Activated B cell treated with CpG ODN at 0.5 μM for 24 hours (primary cell): ENCODE measurements around the gene LPP. TPM values are rescaled to one million over a fixed set of nuclear protein-coding genes. Genes with fewer than 3 reads are reported as not detected.
A peak's percentile ranks its signal among the peaks of the same experiment; 100 is the strongest.

ENCODE experiments used
- ATAC-seq: fragments of 200-7000 bp; cut with Tn5 transposase; one replicate; pipeline ENCODE4 v1.10.0; 2021; ENCODE audit warnings: low read depth, mild to moderate bottlenecking, moderate library complexity
- CTCF ChIA-PET: fragments of 350-600 bp; sonication (Branson Sonifier 250); formaldehyde crosslinking; loops from one replicate; lab custom pipeline; 2021; ENCODE audit warnings: antibody characterized with exemption; lab: Charles Lee
- POLR2A ChIA-PET: fragments of 350-600 bp; sonication (Branson Sonifier 250); formaldehyde crosslinking; loops from one replicate; lab custom pipeline; 2021; ENCODE audit warnings: antibody characterized with exemption; lab: Charles Lee
- DNase-seq: peaks from one replicate; pipeline ENCODE4 v3.0.0; 2022
- H3K27ac Mint-ChIP-seq: one replicate; pipeline ENCODE4 v1.8.0; 2020; ENCODE audit warnings: mixed read lengths
- H3K27me3 Mint-ChIP-seq: one replicate; pipeline ENCODE4 v1.8.0; 2021; ENCODE audit warnings: mixed read lengths
- H3K36me3 Mint-ChIP-seq: one replicate; pipeline ENCODE4 v1.8.0; 2021; ENCODE audit warnings: low read depth, mixed read lengths
- H3K4me1 Mint-ChIP-seq: one replicate; pipeline ENCODE4 v1.8.0; 2021; ENCODE audit warnings: mixed read lengths
- H3K4me3 Mint-ChIP-seq: one replicate; pipeline ENCODE4 v1.8.0; 2020; ENCODE audit warnings: mild to moderate bottlenecking, mixed read lengths
- H3K9me3 Mint-ChIP-seq: one replicate; pipeline ENCODE4 v1.8.0; 2020; ENCODE audit warnings: mixed read lengths
- intact Hi-C: fragments of 100-400 bp; cut with micrococcal nuclease; formaldehyde crosslinking; loops from one replicate; pipeline ENCODE4 v1.15.1; 2024
- total RNA-seq: library from RNA; stranded (reverse); gene quantifications from 2 replicates; pipeline ENCODE4 v1.2.3, GENCODE V29; 2022
- TF ChIP-seq, protein P1 (sequence below): fragments of 200-600 bp; IDR thresholded peaks from one replicate; pipeline ENCODE4 v1.8.0; 2022; ENCODE audit warnings: antibody characterized with exemption, mild to moderate bottlenecking

LPP gene
- total RNA-seq, 1 donor from 2014 or later, result 60.1 TPM

GRCh38 chr3:188435266-188435665, 281.3 kb downstream of the LPP start:
- DNase-seq (no peak), ATAC-seq (no peak)
- ChIA-PET CTCF (interaction anchor here (1.2 kb wide), 1 partner anchor 695 kb away, joined by 3 read pairs; no protein-coding TSS in a partner anchor), POLR2A (interaction anchor here (0.8 to 6.5 kb wide), 5 partner anchors 13 to 695 kb away, joined by 3 to 50 read pairs (median 4); no protein-coding TSS in a partner anchor)
- TF ChIP-seq, protein P1, sequence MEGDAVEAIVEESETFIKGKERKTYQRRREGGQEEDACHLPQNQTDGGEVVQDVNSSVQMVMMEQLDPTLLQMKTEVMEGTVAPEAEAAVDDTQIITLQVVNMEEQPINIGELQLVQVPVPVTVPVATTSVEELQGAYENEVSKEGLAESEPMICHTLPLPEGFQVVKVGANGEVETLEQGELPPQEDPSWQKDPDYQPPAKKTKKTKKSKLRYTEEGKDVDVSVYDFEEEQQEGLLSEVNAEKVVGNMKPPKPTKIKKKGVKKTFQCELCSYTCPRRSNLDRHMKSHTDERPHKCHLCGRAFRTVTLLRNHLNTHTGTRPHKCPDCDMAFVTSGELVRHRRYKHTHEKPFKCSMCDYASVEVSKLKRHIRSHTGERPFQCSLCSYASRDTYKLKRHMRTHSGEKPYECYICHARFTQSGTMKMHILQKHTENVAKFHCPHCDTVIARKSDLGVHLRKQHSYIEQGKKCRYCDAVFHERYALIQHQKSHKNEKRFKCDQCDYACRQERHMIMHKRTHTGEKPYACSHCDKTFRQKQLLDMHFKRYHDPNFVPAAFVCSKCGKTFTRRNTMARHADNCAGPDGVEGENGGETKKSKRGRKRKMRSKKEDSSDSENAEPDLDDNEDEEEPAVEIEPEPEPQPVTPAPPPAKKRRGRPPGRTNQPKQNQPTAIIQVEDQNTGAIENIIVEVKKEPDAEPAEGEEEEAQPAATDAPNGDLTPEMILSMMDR, result no peak
- peak overlapping the region; percentile 83 for H3K27ac Mint-ChIP-seq
- H3K4me3 Mint-ChIP-seq, result no peak overlapping the region
- H3K4me1 Mint-ChIP-seq, result peaks cover 96% of the 10 kb centered on the region
- peaks cover 3% of the 10 kb centered on the region for H3K9me3 Mint-ChIP-seq
- H3K36me3 Mint-ChIP-seq, result peaks cover 17% of the 10 kb centered on the region
- H3K27me3 Mint-ChIP-seq, result no peaks in the 10 kb centered on the region
- intact Hi-C loops, result loop anchor here (5.0 kb wide), 2 partner anchors 138 to 283 kb away; partner anchors contain the start of gene LPP

- Mint-ChIP-seq H3K27ac (peak overlapping the region; percentile 88), H3K36me3 (peaks cover 26% of the 10 kb centered on the region), H3K27me3 (no peaks in the 10 kb centered on the region), H3K4me3 (peak overlapping the region; percentile 0), H3K9me3 (no peaks in the 10 kb centered on the region), H3K4me1 (peaks cover 96% of the 10 kb centered on the region)
- intact Hi-C loops, result loop anchor here (2.0 to 5.0 kb wide), 10 partner anchors 51 to 695 kb away; partner anchors contain the start of gene LPP
- ATAC-seq (no peak), DNase-seq (no peak)
- ChIA-PET CTCF (interaction anchor here (1.0 to 2.3 kb wide), 4 partner anchors 8 to 513 kb away, joined by 3 to 9 read pairs (median 4); no protein-coding TSS in a partner anchor), POLR2A (interaction anchor here (0.7 to 2.8 kb wide), 8 partner anchors 16 to 697 kb away, joined by 3 to 23 read pairs (median 4); no protein-coding TSS in a partner anchor)
- TF ChIP-seq, protein P1, result no peak
Observed at GRCh38 chr3:188437926-188438325, 284.0 kb downstream of the LPP start.

- peak; percentile 85 for ATAC-seq
- CTCF ChIA-PET, result interaction anchor here (0.6 to 2.3 kb wide), 5 partner anchors 17 to 699 kb away, joined by 3 to 9 read pairs (median 4); no protein-coding TSS in a partner anchor
Observed at GRCh38 chr3:188439080-188439479, 285.1 kb downstream of the LPP start.

DNA sequence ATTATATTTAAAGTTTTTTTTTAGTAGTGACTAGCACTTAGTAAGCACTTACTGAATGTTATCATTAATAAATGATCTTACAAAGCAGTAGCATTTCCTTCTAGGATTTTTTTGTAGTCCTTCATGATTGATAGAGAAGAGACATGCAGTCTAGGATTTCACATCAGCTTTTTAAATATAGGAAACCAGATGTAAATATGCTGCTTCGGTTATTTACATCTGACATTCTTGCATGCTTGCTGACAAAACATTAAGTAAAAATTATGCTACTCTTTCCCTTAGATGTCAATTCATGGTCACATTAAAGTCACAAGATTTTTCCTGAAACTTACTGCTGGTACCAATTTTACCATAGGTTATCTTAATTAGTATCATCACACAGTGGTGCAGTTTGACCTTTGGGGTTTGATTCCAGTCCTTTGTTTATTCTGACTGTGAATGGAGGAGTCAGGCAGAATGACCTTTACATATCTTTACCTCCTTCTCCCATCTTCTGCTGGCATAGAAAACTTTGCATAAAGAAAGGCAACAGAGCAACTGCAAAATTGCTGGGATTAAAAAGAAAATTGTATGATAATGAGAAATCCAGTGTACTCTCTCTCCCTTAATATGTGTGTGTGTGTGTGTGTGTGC, 286.5 kb downstream of the LPP start:
- ChIA-PET POLR2A (interaction anchor here (0.6 to 3.2 kb wide), 13 partner anchors 9 to 700 kb away, joined by 3 to 27 read pairs (median 7); no protein-coding TSS in a partner anchor), CTCF (interaction anchor here (1.3 to 1.5 kb wide), 2 partner anchors 23 to 700 kb away, joined by 3 to 4 read pairs; no protein-coding TSS in a partner anchor)
- peaks cover 5% of the 10 kb centered on the region for H3K9me3 Mint-ChIP-seq
- intact Hi-C loops, result no loop called here
- peaks cover 27% of the 10 kb centered on the region for H3K36me3 Mint-ChIP-seq
- ATAC-seq (no peak), DNase-seq (no peak)
- no peaks in the 10 kb centered on the region for H3K27me3 Mint-ChIP-seq
- TF ChIP-seq, protein P1, result no peak
- peaks cover 94% of the 10 kb centered on the region for H3K4me1 Mint-ChIP-seq
- no peak overlapping the region for H3K4me3 Mint-ChIP-seq
- peak overlapping the region; percentile 88 for H3K27ac Mint-ChIP-seq

More at GRCh38 chr3:188439080-188439479, 285.1 kb downstream of the LPP start:
- TF ChIP-seq, protein P1, result no peak
- H3K27ac Mint-ChIP-seq, result peak overlapping the region; percentile 88
- POLR2A ChIA-PET, result interaction anchor here (0.5 to 3.2 kb wide), 33 partner anchors 8 to 699 kb away, joined by 3 to 27 read pairs (median 5); partner anchors contain the start of gene BCL6
- H3K9me3 Mint-ChIP-seq, result peaks cover 5% of the 10 kb centered on the region
- peaks cover 23% of the 10 kb centered on the region for H3K36me3 Mint-ChIP-seq
- H3K4me3 Mint-ChIP-seq, result peak overlapping the region; percentile 52
- intact Hi-C loops, result loop anchor here (1.0 to 5.0 kb wide), 15 partner anchors 14 to 696 kb away; partner anchors contain the start of gene LPP
- H3K4me1 Mint-ChIP-seq, result peaks cover 95% of the 10 kb centered on the region
- H3K27me3 Mint-ChIP-seq, result no peaks in the 10 kb centered on the region
- no peak for DNase-seq
